Neural progenitor cell (in vitro differentiated cells): ENCODE measurements around the gene LDLRAD2. TPM values are rescaled to one million over a fixed set of nuclear protein-coding genes. Genes with fewer than 3 reads are reported as not detected.

Source experiments
- DNase-seq: peaks from one replicate; pipeline ENCODE4 v3.0.0-alpha.2; 2016; ENCODE audit warnings: low spot score
- H2AFZ ChIP-seq: fragments of 200-600 bp; sonication (generic); replicated peaks from 2 replicates; pipeline ENCODE4 v1.6.1; 2016; ENCODE audit warnings: antibody characterized with exemption
- H3F3A ChIP-seq: fragments of 200-600 bp; sonication (generic); 2 replicates; pipeline ENCODE4 v1.6.1; 2016; ENCODE audit warnings: antibody characterized with exemption, low read depth
- H3K27ac ChIP-seq: fragments of 200-600 bp; sonication (generic); 2 replicates; pipeline ENCODE4 v1.5.1; 2016; ENCODE audit warnings: mild to moderate bottlenecking
- H3K27me3 ChIP-seq: fragments of 200-600 bp; sonication (generic); 2 replicates; pipeline ENCODE4 v1.6.1; 2016; ENCODE audit warnings: mild to moderate bottlenecking, moderate library complexity
- H3K36me3 ChIP-seq: fragments of 200-600 bp; sonication (generic); 2 replicates; pipeline ENCODE4 v1.5.1; 2016
- H3K4me1 ChIP-seq: fragments of 200-600 bp; sonication (generic); 2 replicates; pipeline ENCODE4 v1.6.1; 2016; ENCODE audit warnings: mixed run types
- H3K4me2 ChIP-seq: fragments of 200-600 bp; sonication (generic); 2 replicates; pipeline ENCODE4 v1.6.1; 2016
- H3K4me3 ChIP-seq: fragments of 200-600 bp; sonication (generic); 2 replicates; pipeline ENCODE4 v1.5.1; 2016
- H3K79me2 ChIP-seq: fragments of 200-600 bp; sonication (generic); 2 replicates; pipeline ENCODE4 v1.6.1; 2016; ENCODE audit warnings: low read depth
- H3K9ac ChIP-seq: fragments of 200-600 bp; sonication (generic); 2 replicates; pipeline ENCODE4 v1.6.1; 2016
- H3K9me3 ChIP-seq: fragments of 200-600 bp; sonication (generic); 2 replicates; pipeline ENCODE4 v1.5.1; 2016; ENCODE audit warnings: low read depth
- H4K20me1 ChIP-seq: fragments of 200-600 bp; sonication (generic); 2 replicates; pipeline ENCODE4 v1.6.1; 2016; ENCODE audit warnings: low read depth
- H3K27ac Mint-ChIP-seq: 3 replicates; pipeline ENCODE4 v1.8.0; 2021; ENCODE audit warnings: mixed read lengths
- H3K27me3 Mint-ChIP-seq: 2 replicates; pipeline ENCODE4 v1.8.0; 2022; ENCODE audit warnings: low read depth, mild to moderate bottlenecking, inconsistent platforms, moderate library complexity, mixed read lengths; ENCODE audit not compliant: insufficient read depth
- H3K36me3 Mint-ChIP-seq: 3 replicates; pipeline ENCODE4 v1.8.0; 2021; ENCODE audit warnings: mixed read lengths
- H3K4me1 Mint-ChIP-seq: 3 replicates; pipeline ENCODE4 v1.8.0; 2021; ENCODE audit warnings: mixed read lengths
- H3K4me3 Mint-ChIP-seq: 3 replicates; pipeline ENCODE4 v1.8.0; 2021; ENCODE audit warnings: mild to moderate bottlenecking, moderate library complexity, mixed read lengths
- H3K9me3 Mint-ChIP-seq: 3 replicates; pipeline ENCODE4 v1.8.0; 2020; ENCODE audit warnings: mixed read lengths
- CTCF ChIP-seq: fragments of 200-600 bp; sonication (generic); IDR thresholded peaks from 2 replicates; pipeline ENCODE4 v1.5.1; 2017; ENCODE audit warnings: antibody characterized with exemption, mild to moderate bottlenecking
- EZH2 ChIP-seq: fragments of 200-600 bp; sonication (generic); IDR thresholded peaks from 2 replicates; pipeline ENCODE4 v1.6.1; 2017; ENCODE audit warnings: antibody characterized with exemption, mild to moderate bottlenecking, moderate library complexity
- EZH2phosphoT487 ChIP-seq: fragments of 200-600 bp; sonication (generic); IDR thresholded peaks from 2 replicates; pipeline ENCODE4 v1.6.1; 2017; ENCODE audit warnings: antibody characterized with exemption
- total RNA-seq: library from RNA; depleted of rRNA; stranded (reverse); fragments of >200 nt; gene quantifications from 2 replicates; pipeline ENCODE4 v1.2.3, GENCODE V29; 2015; ENCODE audit warnings: low replicate concordance

Gene LDLRAD2
- total RNA-seq, 1 donor from 2014 or later: 0.67 TPM

- no peaks in the 10 kb centered on the region for H3K4me1 ChIP-seq
- no peaks in the 10 kb centered on the region for H4K20me1 ChIP-seq
- no peaks in the 10 kb centered on the region for H3K27me3 ChIP-seq
- Mint-ChIP-seq H3K4me1 (no peaks in the 10 kb centered on the region), H3K27me3 (peaks cover 8% of the 10 kb centered on the region), H3K9me3 (no peaks in the 10 kb centered on the region), H3K36me3 (peaks cover 5% of the 10 kb centered on the region), H3K4me3 (peak overlapping the region; percentile 42), H3K27ac (no peak overlapping the region)
- no peaks in the 10 kb centered on the region for H3F3A ChIP-seq
- H3K9ac ChIP-seq: no peak overlapping the region
- H3K9me3 ChIP-seq: no peaks in the 10 kb centered on the region
- no peaks in the 10 kb centered on the region for H3K79me2 ChIP-seq
- H3K36me3 ChIP-seq: no peaks in the 10 kb centered on the region
- TF ChIP-seq EZH2 (no peak), CTCF (no peak), EZH2phosphoT487 (no peak)
- DNase-seq: no peak
- no peak overlapping the region for H3K4me3 ChIP-seq
- no peak overlapping the region for H3K4me2 ChIP-seq
- H2AFZ ChIP-seq: no peak overlapping the region
- no peak overlapping the region for H3K27ac ChIP-seq
Measured at GRCh38 chr1:21827141-21827679, 15.1 kb downstream of the LDLRAD2 start.

GRCh38 chr1:21828075-21828474 lies 16.0 kb downstream of the LDLRAD2 start:
- TF ChIP-seq EZH2 (no peak), EZH2phosphoT487 (no peak), CTCF (no peak)
- Mint-ChIP-seq H3K9me3 (no peaks in the 10 kb centered on the region), H3K4me3 (no peak overlapping the region), H3K36me3 (peaks cover 8% of the 10 kb centered on the region), H3K27me3 (peaks cover 8% of the 10 kb centered on the region), H3K27ac (no peak overlapping the region), H3K4me1 (no peaks in the 10 kb centered on the region)
- Histone ChIP-seq H3K27ac (no peak overlapping the region), H3K4me3 (no peak overlapping the region), H3K79me2 (no peaks in the 10 kb centered on the region), H3K9ac (no peak overlapping the region), H3F3A (no peaks in the 10 kb centered on the region), H3K36me3 (no peaks in the 10 kb centered on the region), H3K9me3 (no peaks in the 10 kb centered on the region), H3K4me2 (no peak overlapping the region), H3K4me1 (no peaks in the 10 kb centered on the region), H3K27me3 (no peaks in the 10 kb centered on the region), H4K20me1 (no peaks in the 10 kb centered on the region), H2AFZ (no peak overlapping the region)
- DNase-seq: no peak

DNA sequence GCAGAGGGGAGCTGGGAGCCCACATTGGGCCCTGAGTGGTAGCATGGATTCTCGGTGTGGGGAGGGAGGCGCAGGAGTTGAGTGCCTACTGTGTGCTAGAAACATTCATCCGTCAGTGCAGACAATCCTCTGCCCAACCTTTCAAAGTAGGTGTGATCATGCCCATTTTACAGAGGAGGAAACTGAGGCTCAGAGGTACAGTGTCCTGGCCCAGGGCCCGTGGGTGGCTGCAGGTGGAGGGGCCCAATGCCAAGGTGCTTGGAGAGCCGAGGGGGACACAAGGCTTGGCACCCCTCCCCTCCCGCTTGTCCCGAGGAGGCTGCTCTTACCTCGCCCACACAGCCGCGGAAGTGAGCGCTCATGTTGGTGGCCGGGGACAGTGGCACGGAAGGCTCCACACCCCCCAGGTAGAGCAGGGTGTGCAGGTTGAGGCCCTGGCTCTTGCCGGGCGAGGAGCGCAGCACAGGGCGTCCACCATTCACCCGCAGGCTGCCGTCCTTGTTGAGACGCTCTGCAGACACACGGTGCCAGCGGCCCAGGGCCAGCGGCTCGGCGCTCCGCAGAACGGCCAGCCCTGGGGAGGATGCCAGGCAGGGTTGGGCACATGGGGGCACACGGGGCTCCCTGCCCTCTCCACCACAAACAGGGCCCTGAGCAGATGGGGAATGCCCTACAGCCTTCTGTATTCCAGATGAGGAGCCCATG lies 16.6 kb downstream of the LDLRAD2 start:
- H3K27ac ChIP-seq: no peak overlapping the region
- no peaks in the 10 kb centered on the region for H3F3A ChIP-seq
- H2AFZ ChIP-seq: no peak overlapping the region
- no peak overlapping the region for H3K4me2 ChIP-seq
- Mint-ChIP-seq H3K4me3 (no peak overlapping the region), H3K27me3 (peaks cover 9% of the 10 kb centered on the region), H3K9me3 (no peaks in the 10 kb centered on the region), H3K4me1 (no peaks in the 10 kb centered on the region), H3K27ac (no peak overlapping the region), H3K36me3 (peaks cover 9% of the 10 kb centered on the region)
- H3K4me1 ChIP-seq: no peaks in the 10 kb centered on the region
- peaks cover under 1% of the 10 kb centered on the region for H3K36me3 ChIP-seq
- TF ChIP-seq EZH2phosphoT487: no peak
- no peak for TF ChIP-seq EZH2
- no peak for TF ChIP-seq CTCF
- no peaks in the 10 kb centered on the region for H4K20me1 ChIP-seq
- no peak overlapping the region for H3K9ac ChIP-seq
- DNase-seq: no peak
- no peak overlapping the region for H3K4me3 ChIP-seq
- no peaks in the 10 kb centered on the region for H3K27me3 ChIP-seq
- no peaks in the 10 kb centered on the region for H3K9me3 ChIP-seq
- no peaks in the 10 kb centered on the region for H3K79me2 ChIP-seq
